ENCODE measurements around the gene MAP6D1. TPM values are rescaled to one million over a fixed set of nuclear protein-coding genes. Genes with fewer than 3 reads are reported as not detected.
"Not testable (repeated sequence)": the region's sequence is repeated elsewhere in the genome, so short reads cannot be mapped to it uniquely, and the experiment has no call there.

The MAP6D1 gene
- total RNA-seq, 1 donor from 2014 or later = 0.79 TPM

DNA sequence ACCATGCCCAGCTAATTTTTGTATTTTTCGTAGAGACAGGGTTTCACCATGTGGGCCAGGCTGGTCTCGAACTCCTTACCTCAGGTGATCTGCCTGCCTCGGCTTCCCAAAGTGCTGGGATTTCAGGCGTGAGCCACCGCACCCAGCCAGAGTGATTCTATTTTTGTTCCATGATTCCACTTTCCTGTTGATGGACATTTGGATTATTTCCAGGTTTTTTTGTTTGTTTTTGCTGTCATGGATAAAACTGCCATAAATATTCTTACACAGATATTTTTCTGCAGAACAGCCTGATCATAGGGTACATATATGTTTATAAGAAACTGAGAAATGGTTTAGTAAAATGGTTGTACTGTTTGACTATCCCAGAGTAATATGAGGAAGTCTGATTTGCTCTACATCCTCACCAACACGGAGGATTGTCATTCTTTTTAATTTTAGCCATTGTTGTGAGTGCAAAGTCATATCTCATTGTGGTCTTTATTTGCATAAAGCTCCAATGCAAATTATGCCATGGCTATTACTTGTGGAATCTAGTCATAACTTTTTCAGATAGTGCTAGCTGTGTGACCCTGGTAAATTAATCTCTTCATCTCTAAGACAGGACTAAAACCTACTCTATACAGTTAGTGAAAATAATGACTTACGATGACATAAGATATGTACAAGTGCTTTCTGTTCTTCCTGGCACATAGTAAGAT lies 42.7 kb downstream of the MAP6D1 start:
- FAIRE-seq = no peak

DNA sequence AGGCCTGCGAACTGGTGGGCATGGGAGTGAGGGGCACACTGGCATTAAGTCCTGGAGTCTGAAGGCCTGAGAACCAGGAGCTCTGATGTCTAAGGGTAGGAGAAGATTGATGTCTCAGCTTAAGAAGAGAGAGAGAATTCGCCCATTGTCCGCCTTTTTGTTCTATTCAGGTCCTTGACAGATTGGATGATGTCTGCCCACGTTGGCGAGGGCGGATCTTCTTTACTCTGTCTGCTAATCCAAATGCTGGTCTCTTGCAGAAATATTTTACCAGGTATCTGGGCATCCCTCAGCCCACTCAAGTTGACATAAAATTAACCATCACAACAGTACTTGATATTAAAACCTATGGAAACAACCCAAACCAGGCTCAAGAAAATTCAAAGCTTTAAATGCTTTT lies 44.1 kb downstream of the MAP6D1 start:
- no peak for DNase-seq (ENCODE audit: low read depth)
- no peak for FAIRE-seq
- TF ChIP-seq, protein P1, sequence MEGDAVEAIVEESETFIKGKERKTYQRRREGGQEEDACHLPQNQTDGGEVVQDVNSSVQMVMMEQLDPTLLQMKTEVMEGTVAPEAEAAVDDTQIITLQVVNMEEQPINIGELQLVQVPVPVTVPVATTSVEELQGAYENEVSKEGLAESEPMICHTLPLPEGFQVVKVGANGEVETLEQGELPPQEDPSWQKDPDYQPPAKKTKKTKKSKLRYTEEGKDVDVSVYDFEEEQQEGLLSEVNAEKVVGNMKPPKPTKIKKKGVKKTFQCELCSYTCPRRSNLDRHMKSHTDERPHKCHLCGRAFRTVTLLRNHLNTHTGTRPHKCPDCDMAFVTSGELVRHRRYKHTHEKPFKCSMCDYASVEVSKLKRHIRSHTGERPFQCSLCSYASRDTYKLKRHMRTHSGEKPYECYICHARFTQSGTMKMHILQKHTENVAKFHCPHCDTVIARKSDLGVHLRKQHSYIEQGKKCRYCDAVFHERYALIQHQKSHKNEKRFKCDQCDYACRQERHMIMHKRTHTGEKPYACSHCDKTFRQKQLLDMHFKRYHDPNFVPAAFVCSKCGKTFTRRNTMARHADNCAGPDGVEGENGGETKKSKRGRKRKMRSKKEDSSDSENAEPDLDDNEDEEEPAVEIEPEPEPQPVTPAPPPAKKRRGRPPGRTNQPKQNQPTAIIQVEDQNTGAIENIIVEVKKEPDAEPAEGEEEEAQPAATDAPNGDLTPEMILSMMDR (IDR thresholded peaks at IDR 0.05; ENCODE audit: insufficient read depth, low read length, severe bottlenecking) = no peak
- Histone ChIP-seq H3K36me3 (ENCODE audit: control insufficient read depth, insufficient read depth, low read length) (peaks cover 11% of the 10 kb centered on the region), H3K27me3 (ENCODE audit: control insufficient read depth, insufficient read depth, low read length) (no peaks in the 10 kb centered on the region), H3K4me3 (ENCODE audit: low read depth, low read length) (no peak overlapping the region)

More for the DNA sequence above, 42.7 kb downstream of the MAP6D1 start:
- TF ChIP-seq, protein P1 (IDR thresholded peaks at IDR 0.05; ENCODE audit: insufficient read depth, low read length, severe bottlenecking) = no peak
- DNase-seq (ENCODE audit: low read depth) = no peak
- H3K27me3 ChIP-seq (ENCODE audit: control insufficient read depth, insufficient read depth, low read length) = no peaks in the 10 kb centered on the region
- H3K4me3 ChIP-seq (ENCODE audit: low read depth, low read length) = no peak overlapping the region
- peaks cover 12% of the 10 kb centered on the region for H3K36me3 ChIP-seq (ENCODE audit: control insufficient read depth, insufficient read depth, low read length)

DNA sequence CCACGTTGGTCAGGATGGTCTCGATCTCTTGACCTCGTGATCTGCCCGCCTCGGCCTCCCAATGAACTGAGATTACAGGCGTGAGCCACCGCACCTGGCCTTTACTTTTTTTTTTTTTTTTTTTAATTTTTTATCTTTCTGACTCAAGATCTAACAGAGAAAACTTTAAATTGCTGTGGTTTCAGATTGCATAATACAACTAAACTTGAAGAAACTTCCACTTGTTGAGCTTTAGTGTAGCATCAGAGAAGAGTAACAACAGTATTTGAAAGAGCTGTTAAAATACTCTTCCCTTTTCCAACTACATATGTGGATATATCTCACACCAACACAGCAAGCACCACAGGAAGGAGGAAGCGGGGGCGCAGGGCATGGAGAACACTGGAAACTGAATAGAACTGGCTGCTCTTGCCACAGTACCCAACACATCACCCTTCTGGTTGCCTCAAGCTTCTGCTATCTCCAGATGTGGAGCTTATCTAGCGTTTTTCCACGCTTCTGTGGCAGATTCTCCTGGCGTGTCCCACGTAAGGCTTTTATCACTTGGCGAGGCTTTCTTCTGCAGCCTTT lies 45.4 kb downstream of the MAP6D1 start:
- TF ChIP-seq, protein P1 (IDR thresholded peaks at IDR 0.05; ENCODE audit: insufficient read depth, low read length, severe bottlenecking) = no peak
- Histone ChIP-seq H3K27me3 (ENCODE audit: control insufficient read depth, insufficient read depth, low read length) (no peaks in the 10 kb centered on the region), H3K4me3 (ENCODE audit: low read depth, low read length) (no peak overlapping the region), H3K36me3 (ENCODE audit: control insufficient read depth, insufficient read depth, low read length) (peaks cover 11% of the 10 kb centered on the region)
- FAIRE-seq (no peak), DNase-seq (ENCODE audit: low read depth) (no peak)

DNA sequence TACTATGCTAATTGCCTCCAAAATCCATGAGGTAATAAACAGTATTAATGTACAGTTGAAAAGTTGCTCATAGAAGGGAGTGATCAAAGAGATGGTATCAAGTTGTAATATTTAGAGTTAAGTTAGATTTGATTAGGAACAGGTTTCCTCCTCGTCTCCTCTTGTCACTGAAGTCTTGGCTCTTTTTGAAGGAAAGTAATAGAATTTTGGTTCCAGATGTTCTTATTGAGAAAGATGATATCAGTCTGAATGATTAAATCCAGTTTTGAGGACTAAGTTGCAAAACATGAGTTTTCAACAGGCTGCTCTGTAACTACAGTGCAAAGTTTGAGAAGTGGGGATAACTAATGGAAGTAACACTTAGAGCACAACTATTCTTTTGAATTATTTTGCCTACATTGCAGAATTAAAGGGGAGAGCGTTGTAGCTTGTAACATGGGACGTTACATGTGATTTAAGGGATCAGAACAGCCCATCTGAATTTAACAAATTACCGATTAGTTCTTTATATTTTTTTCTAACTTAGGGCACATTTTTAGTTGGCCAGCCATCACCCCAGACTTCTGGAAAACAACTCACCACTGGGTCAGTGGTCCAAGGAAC lies 48.3 kb downstream of the MAP6D1 start:
- Histone ChIP-seq H3K4me3 (ENCODE audit: low read depth, low read length) (no peak overlapping the region), H3K27me3 (ENCODE audit: control insufficient read depth, insufficient read depth, low read length) (no peaks in the 10 kb centered on the region), H3K36me3 (ENCODE audit: control insufficient read depth, insufficient read depth, low read length) (peaks cover 17% of the 10 kb centered on the region)
- TF ChIP-seq, protein P1 (IDR thresholded peaks at IDR 0.05; ENCODE audit: insufficient read depth, low read length, severe bottlenecking) = no peak
- DNase-seq (ENCODE audit: low read depth) (no peak), FAIRE-seq (no peak)

DNA sequence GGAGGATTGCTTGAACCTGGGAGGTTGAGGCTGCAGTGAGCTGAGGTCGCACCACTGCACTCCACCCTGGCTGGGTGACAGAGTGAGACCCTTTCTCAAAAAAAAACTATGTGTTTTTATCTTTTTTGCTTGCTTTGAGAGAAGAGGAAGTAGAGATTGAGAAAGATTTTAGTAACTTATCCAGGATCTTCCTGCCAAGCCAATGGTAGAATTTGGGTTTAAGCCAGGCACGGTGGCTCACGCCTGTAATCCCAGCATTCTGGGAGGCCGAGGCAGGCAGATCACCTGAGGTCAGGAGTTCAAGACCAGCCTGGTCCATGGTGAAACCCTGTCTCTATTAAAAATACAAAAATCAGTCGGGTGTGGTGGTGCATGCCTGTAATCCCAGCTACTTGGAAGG lies 48.9 kb downstream of the MAP6D1 start:
- peaks cover 18% of the 10 kb centered on the region for H3K36me3 ChIP-seq (ENCODE audit: control insufficient read depth, insufficient read depth, low read length)
- DNase-seq (ENCODE audit: low read depth); H3K4me3 ChIP-seq (ENCODE audit: low read depth, low read length); FAIRE-seq; H3K27me3 ChIP-seq (ENCODE audit: control insufficient read depth, insufficient read depth, low read length): not testable (repeated sequence)

DNA sequence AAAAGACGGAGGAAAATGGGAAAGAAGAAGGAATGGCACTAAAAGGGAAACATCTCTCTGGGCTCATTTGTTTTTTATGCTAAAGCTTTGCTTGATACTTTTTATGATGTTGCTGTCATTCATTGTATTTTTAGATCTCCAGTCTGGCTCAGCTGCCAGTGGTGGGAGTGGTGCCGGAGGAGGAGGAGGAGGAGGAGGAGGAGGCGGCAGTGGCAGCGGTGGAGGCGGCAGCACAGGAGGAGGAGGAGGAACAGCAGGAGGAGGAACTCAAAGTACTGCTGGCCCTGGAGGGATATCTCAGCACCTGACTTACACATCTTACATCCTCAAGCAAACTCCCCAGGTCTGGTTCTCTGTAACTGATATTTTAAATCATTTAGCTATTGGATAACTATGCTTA lies 49.6 kb downstream of the MAP6D1 start:
- DNase-seq (ENCODE audit: low read depth) (no peak), FAIRE-seq (no peak)
- no peaks in the 10 kb centered on the region for H3K27me3 ChIP-seq (ENCODE audit: control insufficient read depth, insufficient read depth, low read length)
- H3K36me3 ChIP-seq (ENCODE audit: control insufficient read depth, insufficient read depth, low read length) = peaks cover 14% of the 10 kb centered on the region
- no peak overlapping the region for H3K4me3 ChIP-seq (ENCODE audit: low read depth, low read length)
- TF ChIP-seq, protein P1 (IDR thresholded peaks at IDR 0.05; ENCODE audit: insufficient read depth, low read length, severe bottlenecking) = no peak

Data from bronchial epithelial cell (primary cell).